8988T (cell line): ENCODE results near the gene FERMT1.
A peak's percentile ranks its signal among the peaks of the same experiment; 100 is the strongest.

Experiments used
- DNase-seq: peaks from one replicate; pipeline ENCODE4 v3.0.0; 2011

The FERMT1 gene, protein sequence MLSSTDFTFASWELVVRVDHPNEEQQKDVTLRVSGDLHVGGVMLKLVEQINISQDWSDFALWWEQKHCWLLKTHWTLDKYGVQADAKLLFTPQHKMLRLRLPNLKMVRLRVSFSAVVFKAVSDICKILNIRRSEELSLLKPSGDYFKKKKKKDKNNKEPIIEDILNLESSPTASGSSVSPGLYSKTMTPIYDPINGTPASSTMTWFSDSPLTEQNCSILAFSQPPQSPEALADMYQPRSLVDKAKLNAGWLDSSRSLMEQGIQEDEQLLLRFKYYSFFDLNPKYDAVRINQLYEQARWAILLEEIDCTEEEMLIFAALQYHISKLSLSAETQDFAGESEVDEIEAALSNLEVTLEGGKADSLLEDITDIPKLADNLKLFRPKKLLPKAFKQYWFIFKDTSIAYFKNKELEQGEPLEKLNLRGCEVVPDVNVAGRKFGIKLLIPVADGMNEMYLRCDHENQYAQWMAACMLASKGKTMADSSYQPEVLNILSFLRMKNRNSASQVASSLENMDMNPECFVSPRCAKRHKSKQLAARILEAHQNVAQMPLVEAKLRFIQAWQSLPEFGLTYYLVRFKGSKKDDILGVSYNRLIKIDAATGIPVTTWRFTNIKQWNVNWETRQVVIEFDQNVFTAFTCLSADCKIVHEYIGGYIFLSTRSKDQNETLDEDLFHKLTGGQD

DNA sequence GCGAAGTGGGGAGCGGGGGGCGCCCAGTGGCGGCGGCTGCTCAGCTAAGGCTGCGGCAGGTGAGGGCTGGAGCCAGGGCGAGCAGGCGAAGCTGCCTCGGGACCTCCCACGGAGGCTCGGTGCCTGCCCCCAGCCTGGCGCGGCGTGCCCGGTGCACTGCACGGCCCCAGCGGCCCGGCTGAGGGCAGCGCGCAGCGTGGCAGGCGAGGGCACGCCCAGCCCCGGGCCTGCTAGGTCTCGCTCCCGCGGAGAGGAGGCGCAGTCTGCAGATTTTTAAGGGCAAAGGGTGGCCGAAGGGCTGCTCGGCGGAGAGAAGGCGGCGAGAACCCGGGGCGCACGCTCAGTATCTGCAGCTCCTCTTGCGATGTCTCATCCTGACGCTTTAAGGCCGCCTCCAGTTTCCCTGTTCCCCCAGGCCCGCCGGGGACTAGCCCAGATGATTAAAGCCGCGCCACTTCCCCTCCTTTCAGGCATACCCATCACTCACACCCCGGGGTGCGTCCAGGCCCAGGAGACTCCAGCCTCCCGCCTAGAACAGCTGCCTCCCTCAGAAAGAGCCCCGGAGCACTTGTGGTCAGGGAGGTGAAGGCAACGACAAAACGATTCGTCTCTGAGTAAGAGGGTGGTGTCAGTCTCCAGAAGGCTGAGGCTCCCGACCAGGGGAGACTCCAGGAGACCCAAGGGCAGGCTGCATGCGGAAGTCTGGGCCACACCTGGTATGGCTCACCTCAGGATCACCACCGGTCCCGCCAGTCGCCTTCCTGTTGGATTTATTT is at the start of gene FERMT1:
TSS of gene FERMT1 (minus strand) at position 158 of the 776 bp plus-strand sequence. CDS start 3,476 bp downstream, outside the sequence.
- peak; percentile 63 for DNase-seq

DNA sequence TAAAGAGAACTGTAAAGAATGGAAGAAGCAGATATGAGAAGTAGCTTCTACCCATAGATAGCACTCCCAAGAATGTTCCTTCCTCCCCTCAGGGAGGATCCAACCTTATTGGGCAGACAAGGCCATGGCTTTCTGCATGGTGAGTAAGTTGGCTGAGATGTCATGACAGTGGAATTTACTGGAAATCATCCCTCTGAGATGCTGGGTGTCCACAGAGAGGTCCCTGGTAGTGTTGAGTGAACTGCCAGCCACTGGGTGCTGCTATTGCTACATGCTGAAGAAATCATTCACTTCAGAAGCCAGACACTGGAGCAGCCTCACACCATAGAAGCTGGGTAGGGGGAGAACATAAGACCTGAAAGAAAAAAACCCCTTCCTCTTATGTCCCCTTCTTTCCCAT is 46.4 kb upstream of the FERMT1 start:
- peak; percentile 22 for DNase-seq

DNA sequence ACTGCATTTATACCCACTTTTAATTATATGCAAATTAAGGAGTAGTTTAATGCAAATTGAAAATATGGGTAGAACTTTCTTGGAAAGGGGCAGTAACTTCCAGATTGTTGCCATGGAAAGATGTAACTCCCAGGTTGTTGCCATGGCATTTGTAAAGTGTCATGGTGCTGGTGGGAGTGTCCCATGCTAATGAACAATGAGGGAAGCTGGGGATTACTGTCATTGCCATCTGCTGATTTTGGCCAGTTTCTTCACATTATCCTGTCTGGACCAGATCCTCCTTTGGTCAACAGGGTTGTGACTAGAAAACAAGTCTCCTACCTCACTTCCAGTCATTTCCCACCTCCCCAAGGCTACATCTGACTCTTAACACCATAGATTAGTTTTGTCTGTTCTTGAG is 45.4 kb upstream of the FERMT1 start:
- no peak for DNase-seq

DNA sequence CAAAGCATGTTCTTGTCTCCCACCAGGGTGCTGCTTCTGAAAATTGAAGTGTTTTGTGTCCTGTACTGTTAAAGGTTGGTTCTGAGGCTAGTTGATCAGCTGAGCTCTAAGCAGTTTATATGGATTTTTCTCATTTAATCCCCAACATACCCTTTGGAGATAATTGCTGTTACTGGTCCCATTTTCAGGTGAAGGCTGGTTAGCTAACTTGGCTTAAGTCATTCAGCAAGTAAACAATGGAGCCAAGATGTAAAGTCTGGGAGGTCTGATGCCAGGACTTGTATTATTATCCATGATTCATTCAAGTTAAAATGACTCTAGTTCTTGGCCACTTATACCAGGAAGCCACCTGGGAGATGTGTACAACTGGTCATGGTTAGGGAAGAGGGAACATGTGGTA is 42.5 kb upstream of the FERMT1 start:
- DNase-seq = no peak

DNA sequence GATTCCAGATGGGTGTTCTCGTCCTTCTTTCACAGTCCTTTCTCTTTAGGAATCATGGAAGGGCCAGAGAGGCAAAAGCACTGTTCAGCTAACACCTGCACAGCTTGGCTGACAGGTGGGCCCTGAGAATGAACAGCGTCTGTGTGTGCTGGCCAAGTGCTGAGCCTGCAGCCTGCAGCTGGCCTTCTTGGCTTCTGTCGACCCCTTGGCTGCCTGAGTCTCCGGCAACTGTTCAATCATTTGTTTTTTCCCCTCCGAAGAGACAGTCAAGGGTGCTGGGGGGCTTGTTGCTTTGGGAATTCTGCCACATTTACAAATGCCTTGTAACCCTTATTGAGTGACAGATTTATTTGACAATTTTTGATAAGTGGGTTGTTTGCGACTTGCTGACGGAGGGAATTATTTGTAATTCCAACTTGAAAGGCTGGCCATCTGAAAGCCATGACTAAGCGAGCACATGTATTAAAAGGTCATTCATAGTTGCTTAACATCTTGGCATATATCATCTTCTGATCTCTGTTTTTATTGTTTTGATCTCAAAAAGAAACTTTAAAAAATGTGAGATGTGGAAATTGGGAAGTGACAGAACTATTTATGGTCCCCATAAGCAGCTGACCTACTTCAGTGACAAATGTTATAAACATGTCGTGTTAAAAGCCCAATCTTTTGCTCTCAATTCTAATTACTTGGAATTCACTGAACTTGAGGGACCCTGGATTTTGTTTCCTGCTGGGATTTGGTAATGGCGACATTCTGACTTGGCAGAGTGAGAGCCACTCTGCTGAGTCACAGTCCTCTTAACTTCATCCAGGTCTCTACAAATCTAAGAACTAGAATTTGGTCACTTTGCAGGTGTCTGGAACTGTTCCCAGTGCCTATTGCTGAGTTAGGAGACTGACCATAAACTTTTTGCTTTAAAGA is 41.9 kb upstream of the FERMT1 start:
- DNase-seq = no peak

DNA sequence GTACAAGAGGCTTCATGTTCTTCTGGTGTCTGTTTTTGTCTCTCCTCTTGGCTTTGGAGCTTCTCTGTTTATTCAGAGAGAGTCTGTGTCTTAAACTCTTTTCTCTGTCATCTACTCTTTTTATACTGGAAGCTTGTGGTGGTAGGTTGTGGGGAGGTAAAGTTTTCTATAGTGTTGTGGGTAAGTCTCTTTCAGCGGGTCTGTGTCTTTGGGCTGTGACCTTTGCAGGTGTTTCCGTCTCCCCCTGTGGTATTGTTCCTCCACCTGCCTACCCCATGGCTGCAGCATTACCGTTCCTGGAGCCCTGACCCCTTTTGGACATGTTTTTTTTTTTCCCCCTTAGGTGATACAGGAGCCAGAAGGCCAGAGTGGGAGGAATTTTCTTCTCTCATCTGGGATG is 37.9 kb upstream of the FERMT1 start:
- DNase-seq = no peak

DNA sequence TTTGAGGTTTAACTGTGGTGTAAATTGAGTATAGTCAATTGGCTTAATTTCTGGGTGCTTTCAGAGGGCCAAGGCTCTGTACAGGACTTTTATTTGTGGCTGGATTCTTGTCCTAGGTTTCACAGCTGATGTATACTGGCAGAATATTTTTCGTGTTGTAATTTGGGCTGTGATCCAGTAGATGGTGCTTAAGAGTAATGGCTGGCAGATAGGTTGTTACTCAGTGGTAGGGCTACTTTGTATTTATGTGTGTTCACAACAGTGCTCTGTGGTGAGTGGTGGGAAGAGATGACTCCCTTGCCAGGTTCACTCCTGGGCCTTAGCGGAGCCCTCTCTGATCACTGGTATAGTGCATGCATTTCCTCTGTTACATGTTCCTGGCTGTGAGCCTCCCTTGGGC is 34.5 kb upstream of the FERMT1 start:
- DNase-seq = no peak

DNA sequence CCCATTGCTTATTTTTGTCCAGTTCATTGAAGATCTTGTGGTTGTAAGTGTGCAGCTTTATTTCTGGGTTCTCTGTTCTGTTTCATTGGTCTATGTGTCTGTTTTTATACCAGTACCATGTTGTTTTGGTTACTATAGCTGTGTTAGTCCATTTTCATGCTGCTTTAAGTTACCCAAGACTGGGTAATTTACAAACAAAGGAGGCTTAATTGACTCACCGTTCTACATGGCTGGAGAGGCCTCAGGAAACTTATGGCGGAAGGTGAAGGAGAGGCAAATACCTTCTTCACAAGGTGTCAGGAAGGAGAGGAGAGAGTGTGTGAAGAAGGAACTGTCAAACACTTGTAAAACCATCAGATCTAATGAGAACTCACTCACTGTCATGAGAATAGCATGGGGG is 29.9 kb upstream of the FERMT1 start:
- no peak for DNase-seq

DNA sequence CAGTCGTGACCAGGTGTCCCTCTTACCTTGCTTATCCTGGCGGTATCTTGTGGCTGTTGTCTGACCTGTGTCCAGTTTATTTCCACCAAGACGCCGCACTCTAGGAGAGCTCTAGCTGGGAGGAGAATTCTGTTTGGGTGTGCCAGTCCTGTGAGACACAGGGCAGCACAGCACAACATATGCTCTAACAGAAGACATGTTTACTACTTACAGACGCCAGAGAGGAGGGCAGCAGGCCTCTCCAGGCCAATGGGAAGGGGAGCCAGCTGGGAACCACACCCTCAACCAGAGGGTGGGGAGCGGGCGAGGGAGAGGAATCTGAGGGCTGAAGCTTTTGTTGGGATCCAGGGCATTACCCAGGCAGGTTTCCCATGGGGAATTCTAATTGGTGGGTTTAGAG is 25.2 kb upstream of the FERMT1 start:
- no peak for DNase-seq

DNA sequence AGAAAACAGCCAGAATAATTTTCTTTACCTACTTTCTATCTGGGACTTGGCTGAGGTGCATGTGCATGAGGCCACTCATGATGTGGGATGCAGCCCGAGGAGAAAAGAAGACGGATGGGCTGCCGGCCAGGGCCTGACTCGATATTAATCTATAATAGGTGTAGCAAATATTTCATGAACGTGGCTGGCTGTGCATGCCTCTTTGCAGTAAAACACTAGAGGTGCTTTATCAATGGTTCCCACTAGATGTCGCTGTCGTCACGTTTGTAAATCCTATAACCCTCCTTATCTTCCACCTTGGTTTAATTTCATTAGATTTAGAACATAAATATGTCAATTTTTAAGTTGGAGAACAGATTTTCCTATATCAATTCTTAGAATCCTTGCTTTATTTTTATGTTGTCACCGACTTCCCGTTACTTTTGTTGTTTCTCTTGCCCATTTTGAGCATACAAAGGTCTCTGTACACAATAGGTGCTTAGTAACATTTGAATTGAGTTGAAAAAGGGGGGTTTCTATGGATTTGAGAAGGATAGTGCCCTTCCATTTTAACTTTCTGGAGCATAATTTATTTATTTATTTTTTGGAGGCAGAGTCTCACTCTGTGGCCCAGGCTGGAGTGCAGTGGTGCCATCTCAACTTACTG is 19.6 kb upstream of the FERMT1 start:
- no peak for DNase-seq

DNA sequence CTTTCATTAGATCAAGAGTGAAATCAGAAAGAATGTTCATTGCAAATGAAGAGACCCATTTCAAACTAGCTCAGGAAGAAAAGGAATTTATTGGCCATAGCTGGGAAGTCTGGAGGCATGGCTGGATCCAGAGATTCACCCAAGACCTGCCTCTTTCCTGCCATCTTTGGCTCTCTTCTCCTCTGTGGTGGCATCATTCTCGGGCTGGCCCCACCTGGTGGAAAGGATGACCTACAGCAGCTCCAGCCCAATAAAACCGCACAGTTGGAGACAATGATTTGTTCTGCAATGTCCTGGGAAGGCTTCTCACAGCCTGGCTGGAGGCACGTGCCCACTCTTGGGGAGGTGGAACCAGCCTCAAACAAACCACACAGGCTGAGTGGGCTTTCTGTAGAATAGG is 18.1 kb upstream of the FERMT1 start:
- DNase-seq = no peak

DNA sequence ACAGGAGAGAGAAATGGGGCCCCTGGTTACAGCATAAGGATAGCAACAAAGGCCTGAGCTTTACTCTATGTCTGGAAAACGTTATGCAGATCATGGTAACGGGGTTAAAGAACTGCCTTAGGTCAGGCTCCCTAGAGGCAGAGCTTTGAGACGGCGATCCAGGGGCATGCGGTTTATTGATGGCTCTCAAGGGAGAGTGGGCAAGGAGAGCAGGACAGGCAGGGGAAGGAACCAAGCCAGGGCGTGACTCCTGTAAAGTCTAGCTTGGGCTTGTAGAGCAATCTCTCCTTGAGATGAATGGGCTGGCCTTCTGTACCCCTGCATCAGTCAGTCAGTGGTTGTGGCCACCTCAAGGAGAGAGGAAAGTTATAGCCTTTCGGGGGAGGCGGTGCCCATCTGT is 12.5 kb upstream of the FERMT1 start:
- DNase-seq = no peak

DNA sequence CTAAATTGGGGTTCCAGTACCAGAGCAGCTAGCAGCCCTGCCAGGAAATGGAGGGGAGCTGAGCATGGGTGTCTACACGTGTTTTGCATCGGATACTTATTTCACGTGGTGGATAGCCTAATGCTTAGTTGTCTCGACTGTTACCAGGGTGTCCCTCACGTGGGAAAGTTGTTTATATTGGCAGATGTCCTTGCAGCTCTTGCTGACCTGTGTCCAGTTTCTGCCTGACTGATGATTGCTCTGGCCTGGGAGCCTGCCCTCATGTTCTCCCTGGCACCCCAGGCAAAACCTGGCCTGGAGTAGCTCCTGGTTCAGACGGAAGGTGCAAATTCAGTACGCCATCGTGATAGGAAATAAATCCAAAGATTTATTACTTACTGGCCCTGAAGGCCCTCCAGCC is 11.8 kb upstream of the FERMT1 start:
- DNase-seq = no peak

DNA sequence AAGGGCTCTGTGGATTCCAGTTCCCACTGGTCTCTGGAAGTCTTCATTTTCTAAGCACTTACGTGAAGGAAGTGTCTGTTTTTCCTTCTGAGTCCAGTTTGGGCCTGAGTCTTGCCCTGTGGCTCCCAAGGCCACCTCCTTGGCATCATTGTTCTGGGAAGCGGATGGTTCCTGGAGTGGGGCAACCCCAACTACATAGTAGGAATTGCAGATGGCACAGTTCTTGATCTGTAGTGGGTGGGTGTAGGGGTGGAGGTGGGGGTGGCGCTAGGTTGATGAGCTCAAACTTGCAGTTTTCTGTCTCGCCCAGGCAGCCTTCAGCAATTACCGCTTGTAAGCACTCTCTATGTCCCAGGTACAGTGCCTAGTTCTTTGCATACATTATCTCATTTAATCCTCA is 7.2 kb upstream of the FERMT1 start:
- no peak for DNase-seq

DNA sequence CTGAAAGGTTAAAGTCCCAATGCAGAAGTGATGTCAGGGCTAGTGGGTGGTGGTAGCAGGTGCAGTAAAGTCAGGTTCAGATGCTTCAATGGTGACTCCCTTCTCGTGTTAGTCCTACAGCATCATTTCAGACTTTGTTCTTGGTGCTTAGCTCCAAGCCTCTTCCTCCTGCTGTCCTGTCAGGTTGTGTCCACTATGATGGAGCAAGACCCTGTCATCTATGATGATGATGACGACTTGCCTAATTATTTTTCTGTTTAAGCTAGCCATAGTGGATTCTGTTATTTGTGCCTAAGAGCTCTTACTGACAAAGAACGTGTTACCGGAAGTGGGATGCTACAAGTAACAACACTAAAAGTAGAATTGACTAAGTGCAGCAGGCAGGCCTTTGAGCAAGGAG is 5.0 kb upstream of the FERMT1 start:
- no peak for DNase-seq

DNA sequence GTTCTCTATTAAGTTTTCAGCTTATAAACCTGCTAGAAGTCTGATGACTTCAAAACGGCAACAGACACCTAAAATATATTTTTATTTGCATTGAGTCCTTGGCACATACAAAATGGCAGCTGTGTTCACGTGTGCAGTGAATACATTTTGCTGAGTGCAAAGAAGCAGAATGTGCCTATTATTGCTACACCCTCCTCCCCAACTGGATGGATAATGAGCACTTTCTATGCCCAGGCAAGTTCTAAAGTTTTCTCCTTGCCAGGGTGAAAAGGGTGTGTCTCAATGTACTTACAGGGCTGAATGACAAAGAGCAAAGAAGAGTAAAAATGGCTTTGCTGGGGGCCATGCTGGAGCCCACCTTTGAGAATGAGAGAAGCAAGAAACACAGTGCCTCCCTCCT is 4.0 kb upstream of the FERMT1 start:
- no peak for DNase-seq

DNA sequence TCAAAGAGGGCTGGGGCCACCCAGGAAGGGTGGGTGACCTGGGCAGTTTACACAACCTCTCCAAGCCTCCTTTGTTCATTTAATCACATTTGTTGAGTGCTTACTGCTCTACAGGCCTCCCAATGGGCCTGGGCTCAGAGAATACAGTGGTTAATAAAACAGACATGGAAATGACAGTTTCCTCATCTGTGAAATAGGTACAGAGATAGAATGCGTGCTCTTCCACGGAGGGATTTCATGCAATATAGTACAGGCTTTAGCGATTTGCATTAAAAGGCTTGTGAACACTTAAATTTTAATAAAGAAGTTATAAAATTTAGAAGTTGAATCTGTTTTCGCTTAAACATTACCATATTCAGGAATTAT is 802 bp upstream of the FERMT1 start:
- no peak for DNase-seq

DNA sequence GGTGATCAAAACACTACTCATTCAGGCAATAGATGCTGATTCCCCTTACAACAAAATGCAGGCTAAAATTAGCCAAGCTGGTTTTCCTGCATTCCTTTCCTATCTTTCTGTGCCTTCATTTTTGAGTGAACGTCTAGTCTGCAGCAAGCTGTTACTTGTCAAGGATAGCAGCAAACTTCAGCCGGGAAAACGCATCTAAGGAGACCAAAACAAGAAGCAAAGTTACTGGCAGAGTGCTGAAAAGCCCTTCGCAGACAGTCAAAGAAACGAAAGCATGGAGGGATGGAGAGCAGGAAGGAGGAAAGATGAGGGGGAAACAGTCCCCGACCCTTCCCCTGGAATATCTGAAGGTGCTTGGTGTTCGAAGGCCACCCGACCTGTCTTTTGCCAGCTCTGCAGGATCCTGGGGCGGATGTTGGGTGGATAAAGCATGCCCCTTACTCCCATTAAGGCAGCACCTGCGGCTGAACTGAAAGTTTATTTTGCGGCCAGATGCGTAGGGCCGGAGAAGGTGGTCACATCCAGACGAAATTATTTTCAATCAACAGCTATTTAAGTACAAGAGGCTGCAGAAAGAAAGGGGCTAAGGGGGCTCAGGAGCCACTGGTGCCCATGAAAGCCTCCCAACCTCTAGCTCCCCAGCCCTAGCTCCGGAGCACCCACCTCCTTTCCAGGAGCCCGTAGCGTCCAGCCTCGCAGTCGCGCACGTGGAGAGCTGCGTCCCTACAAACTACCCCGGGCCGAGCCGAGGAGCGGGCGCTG is 538 bp downstream of the FERMT1 start:
- no peak for DNase-seq

DNA sequence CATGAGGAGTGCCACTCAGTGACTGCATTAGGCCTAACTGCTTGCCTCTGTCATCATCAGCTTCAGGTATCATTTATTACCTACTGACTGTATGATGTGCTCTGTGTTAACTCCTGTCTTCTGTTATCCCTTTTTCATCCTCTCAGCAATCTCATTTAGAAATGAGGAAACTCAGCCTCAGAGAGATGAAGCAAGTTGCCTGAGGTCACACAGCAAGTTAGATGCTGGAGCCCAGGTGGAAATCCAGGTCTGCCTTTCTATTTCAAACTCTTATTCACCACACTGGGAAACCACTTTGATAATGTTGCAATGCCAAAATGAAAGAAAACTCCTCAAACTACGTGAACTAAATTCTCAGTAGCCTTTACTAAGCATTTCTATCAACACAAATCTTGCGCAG is 1.3 kb downstream of the FERMT1 start:
- DNase-seq = no peak

DNA sequence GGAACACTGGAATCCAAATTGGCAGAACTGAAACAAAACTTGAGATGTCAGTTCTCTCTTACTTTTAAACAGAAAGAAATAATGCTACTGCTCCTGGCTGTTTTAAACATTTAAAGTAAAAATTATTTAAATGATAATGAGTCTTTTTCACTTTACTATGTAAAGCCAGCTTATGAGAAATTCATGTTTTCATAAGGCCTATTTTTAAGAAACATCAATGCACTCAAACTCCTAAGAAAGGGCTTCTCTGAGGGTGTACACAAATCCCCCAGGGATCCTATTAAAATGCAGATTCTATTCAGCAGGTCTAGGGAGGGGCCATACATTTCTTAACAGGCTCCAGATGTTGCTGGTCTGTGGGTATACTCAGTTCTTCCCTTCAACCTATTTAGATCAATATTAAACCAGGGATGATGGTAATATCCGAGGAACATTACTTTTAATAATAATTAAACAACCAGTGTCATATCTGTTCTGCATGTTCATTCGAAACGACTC is 2.3 kb downstream of the FERMT1 start:
- DNase-seq = no peak

DNA sequence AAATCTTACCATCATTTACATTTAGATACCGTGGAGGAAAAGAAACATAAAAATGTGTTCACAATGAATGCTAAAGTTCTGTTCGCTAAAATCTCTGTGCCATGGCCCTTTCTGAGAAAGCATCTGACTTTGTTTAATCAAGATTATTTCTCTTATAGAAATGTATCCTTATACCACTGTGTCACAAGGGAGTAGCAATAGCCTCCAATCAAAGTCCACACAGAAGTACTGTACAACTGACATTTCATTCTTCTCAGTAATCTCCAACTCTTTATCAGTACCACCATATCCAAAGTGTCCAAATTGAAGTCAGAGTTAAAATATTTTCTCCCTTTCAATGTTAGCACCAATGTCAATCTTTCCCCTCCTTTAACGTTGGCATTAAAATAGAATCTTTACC is 6.1 kb downstream of the FERMT1 start:
- DNase-seq = no peak
